GM18951 (cell line): ENCODE data around the gene PGBD5.

Source experiments
- POLR2A ChIP-seq: IDR thresholded peaks from 4 replicates; pipeline ENCODE4 v1.6.1; 2011; ENCODE audit warnings: mild to moderate bottlenecking; ENCODE audit not compliant: insufficient read length, insufficient read depth; ENCODE audit errors: extremely low read depth
- in situ Hi-C: fragments of 300-500 bp; cut with MboI; formaldehyde crosslinking; loops from one replicate; pipeline ENCODE4 v1.12.0; 2022; ENCODE audit warnings: low sequenced_read_pairs, mixed read lengths, inconsistent platforms; ENCODE audit not compliant: unreplicated experiment

PGBD5 gene

GRCh38 chr1:230308039-230308438, 118.1 kb downstream of the PGBD5 start:
- in situ Hi-C loops = loop anchor here (25.0 kb wide), 1 partner anchor 1046 kb away; the partner anchor contains the start of gene RAB4A
- no peak for TF ChIP-seq POLR2A

GRCh38 chr1:230307213-230307612, 118.9 kb downstream of the PGBD5 start:
- no peak for TF ChIP-seq POLR2A
- in situ Hi-C loops = loop anchor here (25.0 kb wide), 1 partner anchor 1045 kb away; the partner anchor contains the start of gene RAB4A

GRCh38 chr1:230306169-230306568, 120.0 kb downstream of the PGBD5 start:
- TF ChIP-seq POLR2A = no peak
- in situ Hi-C loops = loop anchor here (25.0 kb wide), 1 partner anchor 1044 kb away; the partner anchor contains the start of gene RAB4A

- in situ Hi-C loops = loop anchor here (25.0 kb wide), 1 partner anchor 1042 kb away; the partner anchor contains the start of gene RAB4A
- TF ChIP-seq POLR2A = no peak
Observed at GRCh38 chr1:230303822-230304221, 122.3 kb downstream of the PGBD5 start.

- in situ Hi-C loops = loop anchor here (25.0 kb wide), 1 partner anchor 1041 kb away; the partner anchor contains the start of gene RAB4A
- no peak for TF ChIP-seq POLR2A
Observed at GRCh38 chr1:230303069-230303468, 123.1 kb downstream of the PGBD5 start.

GRCh38 chr1:230301822-230302221, 124.3 kb downstream of the PGBD5 start:
- TF ChIP-seq POLR2A = no peak
- in situ Hi-C loops = loop anchor here (25.0 kb wide), 1 partner anchor 1040 kb away; the partner anchor contains the start of gene RAB4A

- no peak for TF ChIP-seq POLR2A
- in situ Hi-C loops = loop anchor here (25.0 kb wide), 1 partner anchor 1039 kb away; the partner anchor contains the start of gene RAB4A
Observed at GRCh38 chr1:230301322-230301721, 124.8 kb downstream of the PGBD5 start.

GRCh38 chr1:230300322-230301301, 125.5 kb downstream of the PGBD5 start:
- in situ Hi-C loops = loop anchor here (25.0 kb wide), 1 partner anchor 1038 kb away; the partner anchor contains the start of gene RAB4A
- no peak for TF ChIP-seq POLR2A

- TF ChIP-seq POLR2A = no peak
- in situ Hi-C loops = loop anchor here (25.0 kb wide), 1 partner anchor 1037 kb away; the partner anchor contains the start of gene RAB4A
Observed at GRCh38 chr1:230299191-230300006, 126.7 kb downstream of the PGBD5 start.

- TF ChIP-seq POLR2A = no peak
- in situ Hi-C loops = no loop called here
Observed at GRCh38 chr1:230295367-230295766, 130.8 kb downstream of the PGBD5 start.

GRCh38 chr1:230293390-230293700, 132.8 kb downstream of the PGBD5 start:
- in situ Hi-C loops = no loop called here
- no peak for TF ChIP-seq POLR2A

- in situ Hi-C loops = no loop called here
Observed at GRCh38 chr1:230292689-230293389, 133.3 kb downstream of the PGBD5 start.

GRCh38 chr1:230291731-230292620, 134.2 kb downstream of the PGBD5 start:
- TF ChIP-seq POLR2A = no peak
- in situ Hi-C loops = no loop called here

More at GRCh38 chr1:230292689-230293389, 133.3 kb downstream of the PGBD5 start:
- no peak for TF ChIP-seq POLR2A
